Mesenchymal stem cell (in vitro differentiated cells and primary cell): ENCODE results near the gene ANKMY1.

ENCODE experiments used
- DNase-seq: peaks from one replicate; pipeline ENCODE4 v3.0.0-alpha.2; 2013
- H2AFZ ChIP-seq: one replicate; pipeline ENCODE4 v1.6.1; 2013; ENCODE audit warnings: low read depth, mild to moderate bottlenecking, control low read depth, inconsistent platforms, low read length, moderate library complexity
- H2AK5ac ChIP-seq: 2 replicates; pipeline ENCODE4 v1.6.1; 2013; ENCODE audit warnings: low read length, moderate library complexity, mild to moderate bottlenecking, inconsistent platforms; ENCODE audit not compliant: severe bottlenecking
- H2BK120ac ChIP-seq: one replicate; pipeline ENCODE4 v1.6.1; 2013; ENCODE audit warnings: low read depth, mild to moderate bottlenecking, inconsistent platforms, low read length, moderate library complexity
- H2BK12ac ChIP-seq, 2 experiments: one replicate each; pipeline ENCODE4 v1.6.1; 2013; ENCODE audit warnings: inconsistent platforms in 2 of 2, low read length in 2 of 2, mild to moderate bottlenecking in 2 of 2, moderate library complexity in 2 of 2, control low read depth in 1 of 2
- H2BK15ac ChIP-seq: one replicate; pipeline ENCODE4 v1.6.1; 2013; ENCODE audit warnings: mild to moderate bottlenecking, low read depth, inconsistent platforms; ENCODE audit not compliant: poor library complexity, severe bottlenecking
- H2BK5ac ChIP-seq: 2 replicates; pipeline ENCODE4 v1.6.1; 2013; ENCODE audit warnings: low read depth, mild to moderate bottlenecking, low read length, control low read depth, inconsistent platforms; ENCODE audit not compliant: poor library complexity, severe bottlenecking
- H3K14ac ChIP-seq, 2 experiments: one replicate each; pipeline ENCODE4 v1.6.1; 2013; ENCODE audit warnings: inconsistent platforms in 2 of 2, low read length in 2 of 2, control low read depth in 1 of 2, mild to moderate bottlenecking in 1 of 2, moderate library complexity in 1 of 2
- H3K18ac ChIP-seq, 2 experiments: one replicate each; pipeline ENCODE4 v1.6.1; 2013; ENCODE audit warnings: inconsistent platforms in 2 of 2, low read length in 2 of 2, control low read depth in 1 of 2, low read depth in 1 of 2, mild to moderate bottlenecking in 1 of 2
- H3K23ac ChIP-seq, 2 experiments: one replicate each; pipeline ENCODE4 v1.6.1; 2013; ENCODE audit warnings: inconsistent platforms in 2 of 2, low read length in 2 of 2, mild to moderate bottlenecking in 2 of 2, moderate library complexity in 2 of 2, control low read depth in 1 of 2
- H3K27ac ChIP-seq: 2 replicates; pipeline ENCODE4 v1.5.1; 2013; ENCODE audit warnings: mild to moderate bottlenecking, moderate library complexity, low read length, control low read depth, inconsistent platforms; ENCODE audit not compliant: poor library complexity, severe bottlenecking
- H3K27me3 ChIP-seq, 2 experiments: 2 replicates each; pipeline versions ENCODE4 v1.6.1 to v1.7.0; 2013; ENCODE audit warnings: low read length in 2 of 2, mild to moderate bottlenecking in 2 of 2, moderate library complexity in 2 of 2, control low read depth in 1 of 2, inconsistent platforms in 1 of 2; ENCODE audit not compliant: control insufficient read depth in 1 of 2, insufficient read depth in 1 of 2
- H3K36me3 ChIP-seq, 2 experiments: 2 replicates each; pipeline versions ENCODE4 v1.6.1 to v1.7.0; 2013; ENCODE audit warnings: low read length in 2 of 2, control low read depth in 1 of 2, inconsistent platforms in 1 of 2, low read depth in 1 of 2, mild to moderate bottlenecking in 1 of 2; ENCODE audit not compliant: insufficient read depth in 2 of 2, control insufficient read depth in 1 of 2
- H3K4ac ChIP-seq, 2 experiments: one replicate each; pipeline ENCODE4 v1.6.1; 2013; ENCODE audit warnings: inconsistent platforms in 2 of 2, low read length in 2 of 2, mild to moderate bottlenecking in 2 of 2, moderate library complexity in 2 of 2, control low read depth in 1 of 2, low read depth in 1 of 2
- H3K4me1 ChIP-seq: 2 replicates; pipeline ENCODE4 v1.6.1; 2013; ENCODE audit warnings: low read depth, low read length, control low read depth; ENCODE audit not compliant: control insufficient read depth, insufficient read depth
- H3K4me2 ChIP-seq: 2 replicates; pipeline ENCODE4 v1.6.1; 2013; ENCODE audit warnings: low read length, mild to moderate bottlenecking, inconsistent platforms; ENCODE audit not compliant: poor library complexity, severe bottlenecking
- H3K4me3 ChIP-seq, 2 experiments: 2 replicates each; pipeline versions ENCODE4 v1.5.1 to v1.7.0; 2013; ENCODE audit warnings: low read length in 2 of 2, mild to moderate bottlenecking in 2 of 2, control low read depth in 1 of 2, low read depth in 1 of 2; ENCODE audit not compliant: insufficient read depth in 1 of 2
- H3K79me1 ChIP-seq: replicated peaks from 2 replicates; pipeline ENCODE4 v1.6.1; 2013; ENCODE audit warnings: mild to moderate bottlenecking, control low read depth, low read length, inconsistent platforms; ENCODE audit not compliant: poor library complexity, severe bottlenecking
- H3K9ac ChIP-seq: 2 replicates; pipeline ENCODE4 v1.7.0; 2013; ENCODE audit warnings: mild to moderate bottlenecking, low read length, moderate library complexity
- H3K9me3 ChIP-seq: 2 replicates; pipeline ENCODE4 v1.7.0; 2013; ENCODE audit warnings: mild to moderate bottlenecking, low read length; ENCODE audit not compliant: control insufficient read depth
- H4K8ac ChIP-seq: one replicate; pipeline ENCODE4 v1.6.1; 2013; ENCODE audit warnings: inconsistent platforms, mild to moderate bottlenecking, low read length, moderate library complexity
- H4K91ac ChIP-seq: one replicate; pipeline ENCODE4 v1.6.1; 2013; ENCODE audit warnings: mild to moderate bottlenecking, low read length, inconsistent platforms
- WGBS: methylation state at CpG from one replicate; pipeline ENCODE4 v1.1.7; 2013; ENCODE audit warnings: mixed read lengths; 5-methylcytosine and 5-hydroxymethylcytosine counted together

The ANKMY1 gene

DNA sequence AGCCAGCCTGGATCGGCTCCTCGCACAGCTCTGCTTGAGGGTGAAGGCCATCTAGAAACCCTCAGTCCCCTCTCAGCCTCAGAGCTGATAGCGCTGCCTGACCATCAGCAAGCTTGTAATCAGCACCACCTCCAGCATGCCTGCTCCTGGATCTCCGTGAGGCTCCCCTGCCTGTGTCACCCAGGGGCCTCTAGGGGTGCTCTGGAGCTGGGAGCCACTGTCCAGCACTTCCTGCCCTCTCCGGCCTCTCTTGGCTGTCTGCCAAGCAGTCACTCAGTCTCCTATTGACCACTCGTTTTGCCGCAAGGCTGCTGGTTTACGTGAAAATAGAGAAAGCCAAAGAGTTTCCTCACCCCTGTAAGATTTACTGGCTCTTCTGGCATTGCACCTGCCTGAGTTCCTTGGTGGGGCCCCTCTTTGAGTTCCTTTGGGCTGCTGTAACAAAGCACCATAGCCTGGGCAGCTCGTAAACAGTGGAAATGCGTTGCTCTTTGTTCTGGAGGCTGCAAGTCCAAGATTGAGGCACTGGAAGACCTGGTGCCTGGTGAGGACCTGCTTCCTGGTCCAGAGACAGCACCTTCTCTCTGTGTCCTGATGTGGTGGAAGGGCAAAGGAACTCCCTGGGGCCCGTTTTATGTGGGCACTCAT is 46.6 kb upstream of the ANKMY1 start:
- H3K27me3 ChIP-seq: no peaks in the 10 kb centered on the region
- H4K91ac ChIP-seq: no peak overlapping the region
- peak overlapping the region; percentile 12 for H4K8ac ChIP-seq
- H3K79me1 ChIP-seq: no peaks in the 10 kb centered on the region
- H2BK12ac ChIP-seq: no peak overlapping the region
- H3K23ac ChIP-seq: no peak overlapping the region
- H2AFZ ChIP-seq: no peak overlapping the region
- H2BK15ac ChIP-seq: no peak overlapping the region
- no peak overlapping the region for H2AK5ac ChIP-seq
- peaks cover 8 to 38% of the 10 kb centered on the region in 2 experiments for H3K36me3 ChIP-seq
- no peak overlapping the region for H3K4me3 ChIP-seq
- H3K4me2 ChIP-seq: no peak overlapping the region
- H2BK120ac ChIP-seq: peak overlapping the region; percentile 27
- H3K9me3 ChIP-seq: no peaks in the 10 kb centered on the region
- no peak overlapping the region for H3K27ac ChIP-seq
- H3K18ac ChIP-seq: no peak overlapping the region
- H3K4ac ChIP-seq: peak overlapping the region in 1 of 2 experiments; percentile 35
- H2BK5ac ChIP-seq: no peak overlapping the region
- peak; percentile 73 for DNase-seq
- peaks cover 12% of the 10 kb centered on the region for H3K4me1 ChIP-seq
- no peak overlapping the region for H3K14ac ChIP-seq
- no peak overlapping the region for H3K9ac ChIP-seq
- 45% methylated on average over 10 of the region's 11 CpGs for WGBS

DNA sequence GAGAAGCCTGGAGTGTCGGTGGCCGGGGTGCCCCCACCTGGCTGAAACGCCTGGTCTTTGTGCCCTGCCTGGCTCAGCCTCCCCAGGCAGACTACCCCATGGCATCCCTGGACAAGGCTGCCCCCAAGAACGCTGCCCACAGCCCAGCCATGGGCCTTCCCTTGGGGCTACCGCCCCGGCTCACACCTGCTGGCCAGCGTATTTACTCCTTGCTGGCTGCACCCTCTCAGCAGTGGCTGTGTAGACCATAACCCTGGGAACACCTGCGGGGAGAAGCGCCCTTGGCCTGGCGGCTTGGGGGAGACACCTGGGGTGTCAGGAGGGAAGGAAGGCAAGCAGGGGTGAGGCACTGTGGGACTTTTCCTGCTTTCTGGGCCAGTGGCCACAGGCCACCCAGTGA is 46.1 kb upstream of the ANKMY1 start:
- Histone ChIP-seq H3K4ac (peak overlapping the region in 1 of 2 experiments; percentile 35), H2BK12ac (no peak overlapping the region), H3K27ac (no peak overlapping the region), H2BK5ac (no peak overlapping the region), H2BK15ac (no peak overlapping the region), H3K27me3 (no peaks in the 10 kb centered on the region), H3K36me3 (peaks cover 10 to 44% of the 10 kb centered on the region in 2 experiments), H3K23ac (no peak overlapping the region), H4K8ac (no peak overlapping the region), H4K91ac (no peak overlapping the region), H3K9me3 (no peaks in the 10 kb centered on the region), H3K79me1 (no peaks in the 10 kb centered on the region), H2AFZ (no peak overlapping the region), H3K4me1 (peaks cover 12% of the 10 kb centered on the region), H3K4me2 (no peak overlapping the region), H2BK120ac (peak overlapping the region; percentile 27), H3K4me3 (no peak overlapping the region), H3K14ac (no peak overlapping the region), H3K9ac (no peak overlapping the region), H3K18ac (no peak overlapping the region), H2AK5ac (no peak overlapping the region)
- DNase-seq: no peak
- whole genome bisulfite sequencing: 92% methylated on average over 7 of the region's 10 CpGs

DNA sequence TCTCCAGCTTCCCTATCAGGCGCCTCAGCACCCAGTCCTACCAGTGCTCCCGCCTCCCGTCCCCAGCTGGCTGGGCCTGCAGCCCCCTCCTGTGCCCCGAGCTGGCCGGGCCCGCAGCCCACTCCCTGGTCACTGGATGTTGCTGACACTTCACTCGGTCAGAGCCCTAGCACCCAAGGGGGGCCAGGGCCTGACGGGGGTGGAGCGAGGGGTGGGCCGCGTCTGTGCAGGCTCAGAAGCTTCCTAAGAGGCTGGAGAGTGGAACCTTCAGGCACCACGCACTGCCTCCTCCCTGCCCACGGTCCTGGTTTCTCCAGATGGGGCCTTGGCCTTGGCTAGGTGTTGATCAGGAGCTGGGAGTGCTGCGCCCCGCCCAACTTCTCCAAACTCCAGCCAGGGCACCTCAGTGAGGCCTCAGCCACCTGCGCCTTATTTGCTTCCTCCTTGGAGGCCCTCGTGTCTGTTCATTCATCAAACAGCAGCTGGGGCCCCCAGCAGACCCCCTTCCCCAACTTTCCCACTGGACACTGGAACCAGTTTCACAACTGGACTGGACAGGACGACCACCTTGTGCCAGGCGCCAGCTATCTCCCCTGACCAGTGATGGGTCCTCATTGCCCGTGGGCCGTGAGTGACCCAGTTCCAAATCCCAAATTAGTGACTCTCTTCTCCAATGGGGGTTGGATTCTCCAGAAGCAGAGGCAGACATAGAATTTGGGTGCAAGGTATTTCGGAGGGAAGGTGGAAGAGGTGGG is 45.5 kb upstream of the ANKMY1 start:
- Histone ChIP-seq H2BK120ac (no peak overlapping the region), H3K36me3 (peaks cover 12 to 50% of the 10 kb centered on the region in 2 experiments), H3K27ac (no peak overlapping the region), H3K79me1 (no peaks in the 10 kb centered on the region), H3K14ac (no peak overlapping the region), H3K18ac (no peak overlapping the region), H3K4me1 (peaks cover 12% of the 10 kb centered on the region), H2AFZ (no peak overlapping the region), H2BK15ac (no peak overlapping the region), H2BK5ac (no peak overlapping the region), H3K4me3 (no peak overlapping the region), H3K4ac (no peak overlapping the region), H4K91ac (no peak overlapping the region), H4K8ac (no peak overlapping the region), H3K4me2 (no peak overlapping the region), H3K9me3 (no peaks in the 10 kb centered on the region), H3K23ac (no peak overlapping the region), H3K9ac (no peak overlapping the region), H2AK5ac (no peak overlapping the region), H2BK12ac (no peak overlapping the region), H3K27me3 (no peaks in the 10 kb centered on the region)
- no peak for DNase-seq
- WGBS: 97% methylated on average over 20 of the region's 22 CpGs

- H2BK5ac ChIP-seq: no peak overlapping the region
- no peak overlapping the region for H2AK5ac ChIP-seq
- H2BK15ac ChIP-seq: no peak overlapping the region
- no peak overlapping the region for H3K9ac ChIP-seq
- no peaks in the 10 kb centered on the region for H3K9me3 ChIP-seq
- H4K8ac ChIP-seq: no peak overlapping the region
- no peak overlapping the region for H3K18ac ChIP-seq
- no peak overlapping the region for H3K4me2 ChIP-seq
- H3K4me3 ChIP-seq: no peak overlapping the region
- peak overlapping the region; percentile 4 for H4K91ac ChIP-seq
- no peak overlapping the region for H2AFZ ChIP-seq
- no peak overlapping the region for H3K14ac ChIP-seq
- peaks cover 12% of the 10 kb centered on the region for H3K4me1 ChIP-seq
- H2BK12ac ChIP-seq: no peak overlapping the region
- no peak overlapping the region for H2BK120ac ChIP-seq
- H3K79me1 ChIP-seq: peaks cover 3% of the 10 kb centered on the region
- H3K27ac ChIP-seq: no peak overlapping the region
- no peak overlapping the region for H3K4ac ChIP-seq
- no peak overlapping the region for H3K23ac ChIP-seq
- no peak for DNase-seq
- 91% methylated on average over 32 of the region's 32 CpGs for WGBS
- H3K27me3 ChIP-seq: no peaks in the 10 kb centered on the region
- peaks cover 15 to 57% of the 10 kb centered on the region in 2 experiments for H3K36me3 ChIP-seq
These were observed 44.7 kb upstream of the ANKMY1 start for GRCh38 chr2:240602266-240603050.
